A549 (cell line): ENCODE results near the gene NRG3. TPM values are rescaled to one million over a fixed set of nuclear protein-coding genes. Genes with fewer than 3 reads are reported as not detected.

Experiments used
- ATAC-seq, 2 experiments: fragments of 200-7000 bp in 1 of 2; fragments of >200 bp in 1 of 2; cut with Nextera tagmentation in 1 of 2; cut with Tn5 transposase in 1 of 2; 3 replicates each; pipeline versions ENCODE4 v1.8.0 to v1.9.1; 2018 to 2020; ENCODE audit warnings: mild to moderate bottlenecking in 1 of 2, moderate library complexity in 1 of 2
- CTCF ChIA-PET: fragments of 300-600 bp; sonication (Branson Sonifier 250); formaldehyde crosslinking; extraction: SDS; loops from one replicate; lab custom pipeline; 2021; ENCODE audit warnings: antibody characterized with exemption, inconsistent platforms; lab: Yijun Ruan, JAX
- POLR2A ChIA-PET: fragments of 350-600 bp; formaldehyde crosslinking; extraction: SDS; loops from one replicate; lab custom pipeline; 2021; ENCODE audit warnings: antibody characterized with exemption, inconsistent platforms; lab: Yijun Ruan, JAX
- DNase-seq, 2 experiments: peaks; one replicate each; pipeline versions ENCODE4 v3.0.0 to v3.0.0-alpha.2; 2011 to 2016; ENCODE audit warnings: low read depth in 1 of 2, low spot score in 1 of 2
- FAIRE-seq: peaks from 2 replicates; lab custom pipeline; 2011; peaks lifted over from hg19 to GRCh38; lab: Jason Lieb, UNC
- H3K27ac ChIP-seq, 2 experiments: fragments of >200 bp; sonication (Bioruptor Twin); formaldehyde crosslinking; 3 replicates each; pipeline ENCODE4 v1.5.1; 2016 to 2017
- H3K4me1 ChIP-seq: fragments of >200 bp; sonication (Bioruptor Twin); formaldehyde crosslinking; 3 replicates; pipeline ENCODE4 v1.6.1; 2016
- H3K4me2 ChIP-seq: fragments of >200 bp; sonication (Bioruptor Twin); formaldehyde crosslinking; 3 replicates; pipeline ENCODE4 v1.6.1; 2016
- H3K4me3 ChIP-seq: fragments of >200 bp; sonication (Bioruptor Twin); formaldehyde crosslinking; 3 replicates; pipeline ENCODE4 v1.5.1; 2016
- H3K9me3 ChIP-seq: fragments of >200 bp; sonication (Bioruptor Twin); formaldehyde crosslinking; 3 replicates; pipeline ENCODE4 v1.6.1; 2016
- BCL3 ChIP-seq: fragments of >200 bp; sonication (Bioruptor Twin); formaldehyde crosslinking; IDR thresholded peaks from 3 replicates; pipeline ENCODE4 v1.6.1; 2016
- CHD2 ChIP-seq: fragments of 150-350 bp; IDR thresholded peaks from 2 replicates; pipeline ENCODE4 v1.6.1; 2014; ENCODE audit warnings: low read length; ENCODE audit not compliant: partially characterized antibody
- CHD4 ChIP-seq: fragments of 200-600 bp; sonication (generic); IDR thresholded peaks from 2 replicates; pipeline ENCODE4 v1.6.1; 2016; ENCODE audit warnings: antibody characterized with exemption, mild to moderate bottlenecking, borderline replicate concordance
- E2F6 ChIP-seq: IDR thresholded peaks from 2 replicates; pipeline ENCODE4 v1.6.1; 2012; ENCODE audit warnings: low read depth, borderline replicate concordance
- FOXS1 ChIP-seq: fragments of 250-450 bp; sonication (Bioruptor Pico); IDR thresholded peaks from 2 replicates; pipeline ENCODE4 v1.5.0; 2020; ENCODE audit warnings: mild to moderate bottlenecking, moderate library complexity
- HDAC2 ChIP-seq: fragments of 200-600 bp; sonication (generic); IDR thresholded peaks from 2 replicates; pipeline ENCODE4 v1.6.1; 2016
- HOXB13 ChIP-seq: fragments of 250-450 bp; sonication (Bioruptor Pico); IDR thresholded peaks from 2 replicates; pipeline ENCODE4 v1.5.0; 2020; ENCODE audit warnings: low read depth, mild to moderate bottlenecking, moderate library complexity
- HOXB5 ChIP-seq: fragments of 250-450 bp; sonication (Bioruptor Pico); IDR thresholded peaks from 2 replicates; pipeline ENCODE4 v1.5.0; 2020; ENCODE audit warnings: mild to moderate bottlenecking, moderate library complexity
- KDM1A ChIP-seq: fragments of 200-600 bp; sonication (generic); IDR thresholded peaks from 2 replicates; pipeline ENCODE4 v1.6.1; 2016; ENCODE audit warnings: low read depth, mild to moderate bottlenecking
- KDM5A ChIP-seq: fragments of 200-600 bp; sonication (generic); IDR thresholded peaks from 2 replicates; pipeline ENCODE4 v1.6.1; 2016; ENCODE audit warnings: antibody characterized with exemption, mild to moderate bottlenecking
- MAFK ChIP-seq: fragments of 450-650 bp; IDR thresholded peaks from 2 replicates; pipeline ENCODE4 v1.6.1; 2014; ENCODE audit not compliant: partially characterized antibody
- MAZ ChIP-seq: fragments of 150-350 bp; IDR thresholded peaks from 2 replicates; pipeline ENCODE4 v1.6.1; 2014; ENCODE audit warnings: antibody characterized with exemption, low read depth, low read length, borderline replicate concordance
- PHF8 ChIP-seq: fragments of 200-600 bp; sonication (generic); IDR thresholded peaks from 2 replicates; pipeline ENCODE4 v1.6.1; 2016; ENCODE audit warnings: low read depth, mild to moderate bottlenecking, antibody characterized with exemption, moderate library complexity, borderline replicate concordance
- RAD21 ChIP-seq, 2 experiments: fragments of >200 bp in 1 of 2; sonication (Bioruptor Twin) in 1 of 2; formaldehyde crosslinking in 1 of 2; IDR thresholded peaks in 1 of 2; conservative IDR thresholded peaks in 1 of 2; 2 replicates in 1 of 2; 3 replicates in 1 of 2; pipeline ENCODE4 v1.6.1; 2012 to 2018; ENCODE audit warnings: inconsistent platforms in 1 of 2
- RARB ChIP-seq: fragments of 250-450 bp; sonication (Bioruptor Pico); IDR thresholded peaks from 2 replicates; pipeline ENCODE4 v1.8.0; 2021; ENCODE audit warnings: mild to moderate bottlenecking, moderate library complexity
- RCOR1 ChIP-seq: fragments of 150-350 bp; IDR thresholded peaks from 2 replicates; pipeline ENCODE4 v1.6.1; 2014; ENCODE audit warnings: antibody characterized with exemption, low read length, low read depth
- REST ChIP-seq: fragments of 200-600 bp; sonication (generic); IDR thresholded peaks from 2 replicates; pipeline ENCODE4 v1.6.1; 2016; ENCODE audit warnings: antibody characterized with exemption, mild to moderate bottlenecking, moderate library complexity
- RFX5 ChIP-seq: fragments of 450-650 bp; IDR thresholded peaks from 2 replicates; pipeline ENCODE4 v1.7.1; 2014; ENCODE audit warnings: antibody characterized with exemption, mild to moderate bottlenecking, moderate library complexity
- SREBF2 ChIP-seq: fragments of 450-650 bp; IDR thresholded peaks from 2 replicates; pipeline ENCODE4 v1.6.1; 2014; ENCODE audit warnings: mild to moderate bottlenecking, moderate library complexity
- USF2 ChIP-seq: fragments of 450-650 bp; IDR thresholded peaks from 2 replicates; pipeline ENCODE4 v1.6.1; 2014; ENCODE audit warnings: antibody characterized with exemption
- ZC3H11A ChIP-seq: fragments of 450-650 bp; IDR thresholded peaks from 2 replicates; pipeline ENCODE4 v1.6.1; 2014; ENCODE audit warnings: antibody characterized with exemption, mild to moderate bottlenecking
- ZFP36 ChIP-seq: fragments of 450-650 bp; IDR thresholded peaks from 2 replicates; pipeline ENCODE4 v1.6.1; 2014; ENCODE audit warnings: borderline replicate concordance; ENCODE audit not compliant: partially characterized antibody
- WGBS: methylation state at CpG from one replicate; pipeline ENCODE4 v1.1.6; 2017; ENCODE audit errors: missing lambda C conversion rate; 5-methylcytosine and 5-hydroxymethylcytosine counted together
- polyA plus RNA-seq, 4 experiments: library from polyadenylated mRNA; depleted of rRNA in 3 of 4; stranded (reverse); fragments of >200 nt; fragmentation: RNase III in 1 of 4; extraction: RNeasy Plus Mini Kit Qiagen cat#74134 plus additional on column Dnase treatment in 1 of 4; gene quantifications; 2 replicates in 3 of 4; 3 replicates in 1 of 4; pipeline ENCODE4 v1.2.3, GENCODE V29; 2011 to 2017

Gene NRG3
- polyA plus RNA-seq, 2 of the 4 experiments (the other 2 are of a cell fraction) = not detected

GRCh38 chr10:82883603-82884002 lies 1008.6 kb downstream of the NRG3 start:
- TF ChIP-seq HOXB13 (no peak), CHD4 (no peak), RAD21 (conservative IDR thresholded peaks at IDR 0.05 in 1 of 2, IDR thresholded peaks at IDR 0.05 in 1 of 2) (no peak), MAZ (no peak), MAFK (no peak), SREBF2 (no peak), PHF8 (no peak), KDM1A (no peak), HOXB5 (no peak), USF2 (no peak), KDM5A (no peak), RFX5 (no peak), HDAC2 (no peak), FOXS1 (no peak)
- H3K27ac ChIP-seq = no peak overlapping the region
- DNase-seq = no peak
- no peak overlapping the region for H3K4me3 ChIP-seq
- no peaks in the 10 kb centered on the region for H3K4me1 ChIP-seq
- POLR2A ChIA-PET = no interaction called here
- H3K4me2 ChIP-seq = no peak overlapping the region
- H3K9me3 ChIP-seq = no peaks in the 10 kb centered on the region
- WGBS = 0% methylated on average over 1 of the region's 1 CpG
- ATAC-seq = no peak
- FAIRE-seq = no peak
- CTCF ChIA-PET = no interaction called here

GRCh38 chr10:82887488-82887887 lies 1012.5 kb downstream of the NRG3 start:
- ChIA-PET POLR2A (no interaction called here), CTCF (no interaction called here)
- Histone ChIP-seq H3K27ac (no peak overlapping the region), H3K4me1 (no peaks in the 10 kb centered on the region), H3K4me3 (no peak overlapping the region), H3K9me3 (no peaks in the 10 kb centered on the region), H3K4me2 (no peak overlapping the region)
- WGBS = 4% methylated on average over 1 of the region's 1 CpG
- FAIRE-seq = no peak
- no peak for ATAC-seq
- TF ChIP-seq BCL3 (no peak), CHD2 (no peak), RCOR1 (no peak), FOXS1 (no peak), RARB (no peak), ZC3H11A (no peak), E2F6 (no peak), HOXB13 (no peak), RAD21 (conservative IDR thresholded peaks at IDR 0.05 in 1 of 2, IDR thresholded peaks at IDR 0.05 in 1 of 2) (no peak), KDM1A (no peak), REST (no peak), ZFP36 (no peak)
- no peak for DNase-seq
